COLO668 (cell line): ENCODE data around the gene SLITRK6.
"Not testable (repeated sequence)": the region's sequence is repeated elsewhere in the genome, so short reads cannot be mapped to it uniquely, and the experiment has no call there.

Experiments used
- DNase-seq: peaks from one replicate; lab custom pipeline; 2025; ENCODE audit not compliant: unreplicated experiment; lab: John Stamatoyannopoulos, UW

The SLITRK6 gene

GRCh38 chr13:85799097-85799582 is at the start of gene SLITRK6:
TSS of gene SLITRK6 (minus strand) at chr13:85799419. CDS start at chr13:85796508, 2,911 bp downstream.
- DNase-seq, result peak; percentile 35

- no peak for DNase-seq
These were observed 47.8 kb upstream of the SLITRK6 start for GRCh38 chr13:85847012-85847411.

DNA sequence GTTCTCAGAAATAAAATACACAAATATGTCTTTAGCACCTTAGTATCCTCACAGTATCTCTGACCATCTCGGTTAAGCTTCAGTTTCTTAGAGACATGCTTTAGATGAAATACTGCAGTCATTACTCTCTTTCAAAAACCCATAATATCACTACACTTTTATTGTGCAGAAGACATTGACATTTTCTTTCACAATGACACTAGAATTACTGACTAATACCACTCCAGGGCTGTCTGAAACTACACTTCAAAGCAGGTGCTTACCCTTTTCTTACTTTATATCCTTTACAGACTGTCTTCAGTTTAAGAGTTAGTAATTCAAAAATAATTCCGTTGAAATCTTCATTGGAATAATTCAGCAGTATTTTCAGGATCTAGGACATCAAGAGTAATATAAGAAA is 42.2 kb upstream of the SLITRK6 start:
- DNase-seq, result no peak

DNA sequence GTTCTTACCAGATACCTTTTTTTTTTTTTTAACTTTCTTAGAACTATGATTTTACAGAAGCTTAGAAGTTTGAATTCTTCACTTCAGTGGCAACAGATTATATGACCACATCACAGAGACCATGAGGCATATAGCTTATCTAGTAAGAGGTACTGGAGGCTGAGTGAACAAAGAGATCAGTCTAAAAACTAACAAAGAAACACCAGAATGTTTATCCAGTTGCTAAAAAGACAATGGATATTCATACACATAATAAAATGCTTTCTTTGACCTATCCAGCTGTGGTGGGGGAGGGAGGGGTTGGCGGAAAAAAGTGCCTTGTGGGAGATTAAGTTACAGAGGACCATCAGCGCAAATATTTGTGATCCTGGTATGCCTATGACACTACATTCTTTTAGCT is 34.7 kb upstream of the SLITRK6 start:
- no peak for DNase-seq

DNA sequence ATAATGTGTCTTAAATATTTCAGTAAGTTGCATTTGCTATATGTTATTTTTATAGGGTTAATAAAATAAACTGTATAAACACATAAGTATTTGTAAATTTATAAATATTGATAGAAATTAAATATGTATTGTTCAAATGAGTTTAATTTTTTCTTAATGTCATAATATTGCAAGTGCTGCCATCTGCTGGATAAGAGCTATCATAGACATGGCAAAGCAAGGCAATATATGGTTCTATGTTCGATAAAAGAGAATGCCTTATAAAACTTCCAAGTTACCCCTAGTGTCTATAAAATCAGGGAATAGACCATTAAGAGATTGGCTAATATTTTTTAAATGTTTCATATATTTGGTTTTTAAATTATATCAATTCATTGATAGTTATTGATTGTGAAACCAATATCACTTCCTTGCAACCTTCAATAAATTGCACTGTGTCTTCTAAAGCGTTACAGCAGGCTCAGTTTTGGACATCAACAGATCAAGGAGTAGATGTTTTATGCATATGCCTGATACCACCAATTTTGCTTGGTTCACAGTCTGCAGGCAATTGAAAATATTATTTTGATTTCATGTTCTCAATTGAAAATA is 29.0 kb upstream of the SLITRK6 start:
- peak; percentile 27 for DNase-seq

GRCh38 chr13:85825454-85825853 is 26.2 kb upstream of the SLITRK6 start:
- no peak for DNase-seq

DNA sequence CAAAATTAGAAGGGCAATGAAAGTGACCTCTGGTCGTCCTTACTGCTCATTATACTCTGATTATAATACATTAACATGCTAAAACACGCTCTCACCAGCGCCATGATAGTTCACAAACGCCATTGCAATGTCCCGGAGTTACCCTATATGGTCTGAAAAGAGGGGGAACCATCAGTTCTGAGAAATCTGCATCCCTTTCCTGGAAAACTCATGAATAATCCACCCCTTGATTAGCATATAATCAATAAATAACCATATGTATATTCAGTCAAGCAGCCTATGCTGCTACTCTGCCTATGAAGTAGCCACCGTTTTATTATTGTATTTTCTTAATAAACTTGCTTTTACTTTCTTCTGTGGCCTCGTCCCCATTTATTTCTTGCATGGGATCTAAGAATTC is 24.6 kb upstream of the SLITRK6 start:
- no peak for DNase-seq

GRCh38 chr13:85819513-85819912 is 20.3 kb upstream of the SLITRK6 start:
- DNase-seq, result no peak

GRCh38 chr13:85816413-85816812 is 17.2 kb upstream of the SLITRK6 start:
- DNase-seq, result no peak

- no peak for DNase-seq
These were observed 13.1 kb upstream of the SLITRK6 start for GRCh38 chr13:85812282-85812681.

GRCh38 chr13:85808811-85809210 is 9.6 kb upstream of the SLITRK6 start:
- DNase-seq, result no peak

DNA sequence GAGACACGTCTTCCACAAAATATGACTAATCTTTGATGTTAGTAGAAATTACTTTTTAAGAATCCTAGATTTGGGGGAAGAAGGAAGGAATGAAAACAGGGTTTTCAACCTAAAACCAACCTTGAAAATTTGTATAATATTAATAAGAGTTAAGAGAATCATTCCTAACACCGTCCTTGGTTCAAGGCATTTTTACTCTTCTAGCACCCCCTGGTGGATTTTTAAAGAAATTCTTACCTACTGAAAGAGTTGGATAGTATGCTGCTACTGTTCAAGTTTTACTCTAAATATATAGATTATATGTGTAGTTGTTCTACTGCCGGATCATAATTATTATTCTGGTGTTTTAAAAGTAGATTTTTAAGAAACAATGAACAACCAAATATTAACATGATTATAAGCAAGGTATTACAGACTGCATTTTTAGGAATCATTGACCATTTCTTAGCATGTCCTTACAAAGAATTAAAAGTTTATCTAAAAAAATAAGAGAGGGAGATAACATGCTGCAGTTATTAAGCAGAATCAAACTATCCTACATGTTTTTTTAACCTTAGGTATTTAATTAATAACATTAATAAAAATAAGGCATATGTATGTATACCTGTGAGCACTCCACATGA is 7.4 kb upstream of the SLITRK6 start:
- DNase-seq, result no peak

- DNase-seq, result no peak
These were observed 663 bp downstream of the SLITRK6 start for GRCh38 chr13:85798556-85798955.

DNA sequence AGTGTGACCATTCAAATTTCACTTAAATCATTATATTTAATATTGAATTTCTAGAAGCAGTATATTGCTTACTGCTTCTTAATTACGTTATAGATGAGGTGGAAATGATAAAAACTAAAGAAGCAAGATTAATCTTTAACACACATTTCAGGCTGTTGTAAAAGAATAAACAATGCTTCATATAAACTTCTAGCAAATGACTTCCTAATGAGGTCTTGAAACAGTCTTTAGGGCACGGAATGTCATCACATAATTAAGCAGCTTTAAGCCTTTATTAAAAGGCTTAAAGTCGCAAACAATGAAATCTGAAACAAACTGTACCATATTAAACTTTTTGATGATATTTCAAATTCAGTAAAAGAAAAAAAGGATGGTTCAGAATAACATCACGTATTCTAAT is 1.9 kb downstream of the SLITRK6 start:
- no peak for DNase-seq

DNA sequence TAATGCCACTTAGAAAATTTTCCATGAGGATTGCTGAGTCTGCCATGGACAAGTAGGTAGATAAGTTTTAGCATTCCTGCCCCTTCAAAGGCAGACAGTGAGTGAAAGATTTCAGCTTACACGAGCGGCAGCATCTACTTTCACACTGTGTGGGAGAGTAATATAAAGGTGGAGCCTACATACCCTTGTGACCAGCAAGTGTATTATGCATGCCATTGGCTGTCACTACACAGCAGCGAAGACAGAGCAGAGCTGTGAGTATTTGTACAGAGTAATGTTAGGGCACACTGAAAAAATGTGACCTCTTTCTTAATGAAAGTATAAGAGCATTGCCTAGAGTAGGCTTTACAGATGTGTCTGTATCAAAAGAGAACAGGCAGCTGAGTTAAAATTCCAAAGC is 14.0 kb downstream of the SLITRK6 start:
- no peak for DNase-seq

DNA sequence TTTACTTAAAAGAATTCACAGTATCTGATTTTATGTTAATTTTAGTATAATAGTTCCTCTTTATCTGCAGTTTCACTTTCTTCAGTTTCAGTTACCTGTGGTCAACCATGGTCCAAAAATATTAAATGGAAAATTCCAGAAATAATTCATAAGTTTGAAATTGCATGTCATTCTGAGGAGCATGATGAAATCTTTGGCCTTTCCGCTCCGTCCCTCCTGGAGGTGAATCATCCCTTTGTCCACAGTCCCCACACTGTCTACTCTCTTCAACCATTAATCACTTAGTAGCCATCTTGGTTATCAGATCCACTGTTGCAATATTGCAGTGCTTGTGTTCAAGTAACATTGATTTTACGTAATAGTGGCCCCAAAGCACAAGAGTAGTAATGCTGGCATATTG is 26.9 kb downstream of the SLITRK6 start:
- DNase-seq, result no peak

- DNase-seq, result no peak
These were observed 27.4 kb downstream of the SLITRK6 start for GRCh38 chr13:85771856-85772255.

DNA sequence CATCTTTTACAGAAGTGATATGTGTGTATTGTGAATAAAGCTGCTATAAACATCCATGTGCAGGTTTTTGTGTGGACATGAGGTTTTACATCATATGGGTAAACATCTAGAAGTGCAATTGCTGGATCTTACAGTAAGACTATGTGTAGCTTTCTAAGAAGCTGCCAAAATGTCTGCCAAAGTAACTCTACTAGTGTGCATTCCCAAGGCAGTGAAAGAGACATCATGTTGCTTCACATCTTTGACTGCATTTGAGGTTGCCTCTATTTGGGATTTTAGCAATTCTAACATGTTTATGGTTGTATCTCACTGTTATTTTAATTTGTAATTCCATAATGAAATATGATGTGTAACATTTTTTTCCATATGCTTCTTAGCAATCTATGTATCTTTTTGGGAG is 30.3 kb downstream of the SLITRK6 start:
- DNase-seq, result no peak

GRCh38 chr13:85755123-85755522 is 44.1 kb downstream of the SLITRK6 start:
- no peak for DNase-seq

- DNase-seq, result not testable (repeated sequence)
These were observed 55.9 kb downstream of the SLITRK6 start for GRCh38 chr13:85743201-85743770.
